B cell (primary cell): ENCODE measurements around the gene LIME1. TPM values are rescaled to one million over a fixed set of nuclear protein-coding genes. Genes with fewer than 3 reads are reported as not detected.

Experiments used
- ATAC-seq: fragments of 200-7000 bp; cut with Tn5 transposase; one replicate; pipeline ENCODE4 v1.10.0; 2021; ENCODE audit warnings: low read depth, mild to moderate bottlenecking, moderate number of reproducible peaks, moderate library complexity
- CTCF ChIA-PET: fragments of 350-600 bp; sonication (Branson Sonifier 250); formaldehyde crosslinking; loops from one replicate; lab custom pipeline; 2021; ENCODE audit warnings: antibody characterized with exemption, inconsistent platforms; lab: Charles Lee
- POLR2A ChIA-PET: fragments of 350-600 bp; sonication (Branson Sonifier 250); formaldehyde crosslinking; loops from one replicate; lab custom pipeline; 2021; ENCODE audit warnings: antibody characterized with exemption; lab: Charles Lee
- DNase-seq: peaks from one replicate; pipeline ENCODE4 v3.0.0; 2013
- H2AFZ ChIP-seq: 2 replicates; pipeline ENCODE4 v1.6.1; 2012; ENCODE audit warnings: mild to moderate bottlenecking, low read depth, low read length; ENCODE audit not compliant: insufficient read depth, poor library complexity, severe bottlenecking
- H3K27ac ChIP-seq, 2 donors: 1 replicate in 1 of 2; 2 replicates in 1 of 2; pipeline ENCODE4 v1.5.1; 2012 to 2013; ENCODE audit warnings: low read length in 2 of 2, mild to moderate bottlenecking in 2 of 2, moderate library complexity in 1 of 2
- H3K27me3 ChIP-seq, 4 experiments: fragments of 200-600 bp in 1 of 4; sonication (generic) in 1 of 4; replicated peaks in 1 of 4; 1 replicate in 2 of 4; 2 replicates in 2 of 4; pipeline versions ENCODE4 v1.6.1 to v1.7.0; 2013 to 2016; ENCODE audit warnings: low read length in 3 of 4, mild to moderate bottlenecking in 2 of 4, mixed read lengths in 1 of 4, moderate library complexity in 1 of 4; ENCODE audit not compliant: insufficient read depth in 4 of 4, control insufficient read depth in 3 of 4; ENCODE audit errors: control extremely low read depth in 1 of 4
- H3K36me3 ChIP-seq, 2 experiments: replicated peaks in 1 of 2; 1 replicate in 1 of 2; 2 replicates in 1 of 2; pipeline versions ENCODE4 v1.6.1 to v1.7.1; 2013; ENCODE audit warnings: low read length in 1 of 2; ENCODE audit not compliant: insufficient read depth in 2 of 2, control insufficient read depth in 1 of 2; ENCODE audit errors: control extremely low read depth in 1 of 2, extremely low read depth in 1 of 2
- H3K4me1 ChIP-seq, 2 donors: fragments of 200-600 bp in 1 of 2; sonication (generic) in 1 of 2; 1 replicate in 1 of 2; 2 replicates in 1 of 2; pipeline versions ENCODE4 v1.5.1 to v1.6.1; 2013 to 2017; ENCODE audit warnings: low read length in 2 of 2; ENCODE audit not compliant: control insufficient read depth in 2 of 2, insufficient read depth in 2 of 2
- H3K4me2 ChIP-seq: replicated peaks from 2 replicates; pipeline ENCODE3; 2012; ENCODE audit warnings: mild to moderate bottlenecking, low read depth, low read length; ENCODE audit not compliant: poor library complexity, severe bottlenecking
- H3K4me3 ChIP-seq, 5 experiments: fragments of 200-600 bp in 1 of 5; sonication (generic) in 1 of 5; 1 replicate in 3 of 5; 2 replicates in 2 of 5; pipeline versions ENCODE4 v1.5.1 to v1.7.0; 2011 to 2016; ENCODE audit warnings: low read length in 4 of 5, mild to moderate bottlenecking in 4 of 5, low read depth in 2 of 5, control low read depth in 1 of 5, moderate library complexity in 1 of 5; ENCODE audit not compliant: insufficient read depth in 1 of 5; ENCODE audit errors: control extremely low read depth in 1 of 5, extremely low read depth in 1 of 5
- H3K79me2 ChIP-seq: fragments of 200-600 bp; sonication (generic); one replicate; pipeline ENCODE4 v1.6.0; 2016; ENCODE audit warnings: low read length; ENCODE audit not compliant: control insufficient read depth, insufficient read depth
- H3K9ac ChIP-seq: fragments of 200-600 bp; sonication (generic); 2 replicates; pipeline ENCODE4 v1.6.1; 2017; ENCODE audit warnings: mild to moderate bottlenecking, low read length, moderate library complexity
- H3K9me3 ChIP-seq, 3 donors: one replicate each; pipeline versions ENCODE4 v1.6.1 to v1.7.1; 2013; ENCODE audit warnings: low read length in 2 of 3; ENCODE audit not compliant: control insufficient read depth in 2 of 3, insufficient read depth in 1 of 3; ENCODE audit errors: control extremely low read depth in 1 of 3
- H4K20me1 ChIP-seq: 2 replicates; pipeline ENCODE4 v1.6.0; 2012; ENCODE audit warnings: mild to moderate bottlenecking, low read length; ENCODE audit not compliant: insufficient read depth, control insufficient read depth, poor library complexity, severe bottlenecking
- H3K27ac Mint-ChIP-seq: one replicate; pipeline ENCODE4 v1.8.0; 2021; ENCODE audit warnings: mixed read lengths
- H3K27me3 Mint-ChIP-seq: one replicate; pipeline ENCODE4 v1.8.0; 2021; ENCODE audit warnings: mixed read lengths
- H3K4me1 Mint-ChIP-seq: one replicate; pipeline ENCODE4 v1.8.0; 2021; ENCODE audit warnings: mixed read lengths
- H3K4me3 Mint-ChIP-seq: one replicate; pipeline ENCODE4 v1.8.0; 2021; ENCODE audit warnings: mixed read lengths
- H3K9me3 Mint-ChIP-seq: one replicate; pipeline ENCODE4 v1.8.0; 2022; ENCODE audit warnings: mixed read lengths; ENCODE audit not compliant: insufficient read depth
- EZH2 ChIP-seq: IDR thresholded peaks from 2 replicates; pipeline ENCODE4 v1.6.1; 2012; ENCODE audit warnings: borderline replicate concordance, low read depth, mild to moderate bottlenecking, moderate library complexity, low read length; ENCODE audit not compliant: insufficient read depth, poor library complexity, severe bottlenecking
- WGBS: methylation state at CpG from one replicate; pipeline ENCODE4 v1.1.5; 2013; ENCODE audit warnings: missing lambda C conversion rate; ENCODE audit not compliant: insufficient coverage; 5-methylcytosine and 5-hydroxymethylcytosine counted together
- intact Hi-C: fragments of 100-400 bp; cut with micrococcal nuclease; formaldehyde crosslinking; loops from one replicate; pipeline ENCODE4 v1.10.0; 2022
- polyA plus RNA-seq: library from polyadenylated mRNA; depleted of rRNA; stranded (reverse); fragments of >200 nt; gene quantifications from 2 replicates; pipeline ENCODE4 v1.2.3, GENCODE V29; 2012
- total RNA-seq, 2 donors: library from RNA; stranded (reverse); fragments of 120-200 nt in 1 of 2; gene quantifications; 1 replicate in 1 of 2; 2 replicates in 1 of 2; pipeline versions ENCODE4 v1.2.3 to v1.2.4, GENCODE V29; 2013 to 2022
- TF ChIP-seq, protein P1 (sequence below): fragments of 200-600 bp; IDR thresholded peaks from one replicate; pipeline ENCODE4 v1.8.0; 2022; ENCODE audit warnings: antibody characterized with exemption, mild to moderate bottlenecking

The LIME1 gene
- total and polyA plus RNA-seq, 2 donors (not counting 1 experiment from before 2014, with no cell fraction given) = 14.5 to 95.2 TPM

DNA sequence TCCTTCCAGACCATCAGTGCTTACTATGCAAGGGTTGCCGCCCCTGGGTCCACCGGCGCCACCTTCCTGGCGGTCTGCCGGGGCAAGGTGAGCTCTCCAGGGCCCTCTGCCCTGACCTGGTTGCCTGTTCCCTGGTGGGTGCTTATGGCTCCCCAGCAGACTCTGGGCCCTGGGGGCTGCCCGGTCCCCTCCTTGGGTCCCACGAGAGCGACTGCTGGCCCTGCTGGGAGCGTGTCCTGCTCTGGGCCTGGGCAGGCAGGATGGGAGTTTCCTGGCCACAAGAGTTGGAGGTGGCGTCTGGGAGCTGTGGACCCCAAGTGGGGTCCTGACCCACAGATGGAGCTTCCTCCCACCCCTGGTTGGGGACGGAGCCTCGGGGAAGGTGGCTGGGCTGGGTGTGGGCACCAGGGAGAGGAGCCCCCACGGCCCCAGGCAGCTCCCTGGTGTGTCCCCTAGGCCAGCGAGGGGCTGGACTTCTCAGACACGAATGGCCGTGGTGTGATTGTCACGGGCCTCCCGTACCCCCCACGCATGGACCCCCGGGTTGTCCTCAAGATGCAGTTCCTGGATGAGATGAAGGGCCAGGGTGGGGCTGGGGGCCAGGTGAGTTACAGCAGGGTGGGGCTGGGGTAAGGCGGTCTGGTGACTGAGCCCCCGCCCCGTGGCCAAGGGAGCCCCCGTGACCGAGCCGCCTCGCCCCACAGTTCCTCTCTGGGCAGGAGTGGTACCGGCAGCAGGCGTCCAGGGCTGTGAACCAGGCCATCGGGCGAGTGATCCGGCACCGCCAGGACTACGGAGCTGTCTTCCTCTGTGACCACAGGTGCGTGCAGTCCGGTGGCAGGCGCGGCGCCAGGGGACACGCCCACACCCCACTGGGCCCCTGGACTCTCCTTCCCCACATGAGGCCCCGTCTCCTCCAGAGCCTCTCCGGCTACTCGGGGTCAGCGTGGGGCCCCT is 47.1 kb upstream of the LIME1 start:
- H3K27ac Mint-ChIP-seq = no peak overlapping the region
- no peak for TF ChIP-seq EZH2
- TF ChIP-seq, protein P1, sequence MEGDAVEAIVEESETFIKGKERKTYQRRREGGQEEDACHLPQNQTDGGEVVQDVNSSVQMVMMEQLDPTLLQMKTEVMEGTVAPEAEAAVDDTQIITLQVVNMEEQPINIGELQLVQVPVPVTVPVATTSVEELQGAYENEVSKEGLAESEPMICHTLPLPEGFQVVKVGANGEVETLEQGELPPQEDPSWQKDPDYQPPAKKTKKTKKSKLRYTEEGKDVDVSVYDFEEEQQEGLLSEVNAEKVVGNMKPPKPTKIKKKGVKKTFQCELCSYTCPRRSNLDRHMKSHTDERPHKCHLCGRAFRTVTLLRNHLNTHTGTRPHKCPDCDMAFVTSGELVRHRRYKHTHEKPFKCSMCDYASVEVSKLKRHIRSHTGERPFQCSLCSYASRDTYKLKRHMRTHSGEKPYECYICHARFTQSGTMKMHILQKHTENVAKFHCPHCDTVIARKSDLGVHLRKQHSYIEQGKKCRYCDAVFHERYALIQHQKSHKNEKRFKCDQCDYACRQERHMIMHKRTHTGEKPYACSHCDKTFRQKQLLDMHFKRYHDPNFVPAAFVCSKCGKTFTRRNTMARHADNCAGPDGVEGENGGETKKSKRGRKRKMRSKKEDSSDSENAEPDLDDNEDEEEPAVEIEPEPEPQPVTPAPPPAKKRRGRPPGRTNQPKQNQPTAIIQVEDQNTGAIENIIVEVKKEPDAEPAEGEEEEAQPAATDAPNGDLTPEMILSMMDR = no peak
- Histone ChIP-seq H3K27ac (no peak overlapping the region), H2AFZ (no peak overlapping the region), H3K9ac (no peak overlapping the region), H3K36me3 (no peaks in the 10 kb centered on the region), H4K20me1 (no peaks in the 10 kb centered on the region), H3K79me2 (no peaks in the 10 kb centered on the region), H3K27me3 (peaks cover 0 to 2% (median 0%) of the 10 kb centered on the region in 4 experiments), H3K9me3 (peaks cover 0 to 3% (median 0%) of the 10 kb centered on the region in 3 donors), H3K4me2 (no peak overlapping the region), H3K4me1 (peaks cover 0 to 14% of the 10 kb centered on the region in 2 donors), H3K4me3 (no peak overlapping the region)
- ChIA-PET CTCF (no interaction called here), POLR2A (no interaction called here)
- no peak for ATAC-seq
- intact Hi-C loops = no loop called here
- H3K27me3 Mint-ChIP-seq = no peaks in the 10 kb centered on the region
- peaks cover 3% of the 10 kb centered on the region for H3K4me1 Mint-ChIP-seq
- H3K9me3 Mint-ChIP-seq = no peaks in the 10 kb centered on the region
- WGBS = 94% methylated on average over 40 of the region's 44 CpGs
- no peak overlapping the region for H3K4me3 Mint-ChIP-seq
- no peak for DNase-seq
